H1 (cell line): ENCODE data around the gene SLC6A19.

ENCODE experiments used
- BRCA1 ChIP-seq: IDR thresholded peaks from 2 replicates; pipeline ENCODE4 v1.6.1; 2012; ENCODE audit warnings: low read depth, low read length, improper control_type of control experiment
- EGR1 ChIP-seq: IDR thresholded peaks from 2 replicates; pipeline ENCODE4 v1.6.1; 2011; ENCODE audit warnings: low read depth, low read length, borderline replicate concordance
- POLR2A ChIP-seq, 2 experiments: IDR thresholded peaks; 1 replicate in 1 of 2; 2 replicates in 1 of 2; pipeline ENCODE4 v1.6.1; 2011; ENCODE audit warnings: low read depth in 2 of 2, low read length in 2 of 2, mild to moderate bottlenecking in 2 of 2; ENCODE audit errors: control extremely low read depth in 1 of 2
- POLR2AphosphoS5 ChIP-seq: IDR thresholded peaks from 2 replicates; pipeline ENCODE4 v1.6.1; 2011; ENCODE audit warnings: low read depth, low read length
- RAD21 ChIP-seq, 2 experiments: IDR thresholded peaks in 1 of 2; conservative IDR thresholded peaks in 1 of 2; 2 replicates each; pipeline ENCODE4 v1.6.1; 2011; ENCODE audit warnings: low read depth in 2 of 2, low read length in 2 of 2, improper control_type of control experiment in 1 of 2, inconsistent platforms in 1 of 2, mild to moderate bottlenecking in 1 of 2, moderate library complexity in 1 of 2
- SIX5 ChIP-seq: IDR thresholded peaks from 2 replicates; pipeline ENCODE4 v1.6.1; 2011; ENCODE audit warnings: mild to moderate bottlenecking, low read depth, low read length
- TAF1 ChIP-seq: IDR thresholded peaks from 2 replicates; pipeline ENCODE4 v1.6.1; 2011; ENCODE audit warnings: mild to moderate bottlenecking, low read depth, low read length
- TF ChIP-seq, protein P1 (sequence below), 3 experiments: IDR thresholded peaks; 1 replicate in 2 of 3; 2 replicates in 1 of 3; pipeline versions ENCODE4 v1.5.1 to v1.6.1; 2011; ENCODE audit warnings: low read length in 3 of 3, mild to moderate bottlenecking in 3 of 3, inconsistent platforms in 2 of 3, low read depth in 1 of 3, moderate library complexity in 1 of 3; ENCODE audit not compliant: insufficient read depth in 1 of 3; ENCODE audit errors: control extremely low read depth in 1 of 3

DNA sequence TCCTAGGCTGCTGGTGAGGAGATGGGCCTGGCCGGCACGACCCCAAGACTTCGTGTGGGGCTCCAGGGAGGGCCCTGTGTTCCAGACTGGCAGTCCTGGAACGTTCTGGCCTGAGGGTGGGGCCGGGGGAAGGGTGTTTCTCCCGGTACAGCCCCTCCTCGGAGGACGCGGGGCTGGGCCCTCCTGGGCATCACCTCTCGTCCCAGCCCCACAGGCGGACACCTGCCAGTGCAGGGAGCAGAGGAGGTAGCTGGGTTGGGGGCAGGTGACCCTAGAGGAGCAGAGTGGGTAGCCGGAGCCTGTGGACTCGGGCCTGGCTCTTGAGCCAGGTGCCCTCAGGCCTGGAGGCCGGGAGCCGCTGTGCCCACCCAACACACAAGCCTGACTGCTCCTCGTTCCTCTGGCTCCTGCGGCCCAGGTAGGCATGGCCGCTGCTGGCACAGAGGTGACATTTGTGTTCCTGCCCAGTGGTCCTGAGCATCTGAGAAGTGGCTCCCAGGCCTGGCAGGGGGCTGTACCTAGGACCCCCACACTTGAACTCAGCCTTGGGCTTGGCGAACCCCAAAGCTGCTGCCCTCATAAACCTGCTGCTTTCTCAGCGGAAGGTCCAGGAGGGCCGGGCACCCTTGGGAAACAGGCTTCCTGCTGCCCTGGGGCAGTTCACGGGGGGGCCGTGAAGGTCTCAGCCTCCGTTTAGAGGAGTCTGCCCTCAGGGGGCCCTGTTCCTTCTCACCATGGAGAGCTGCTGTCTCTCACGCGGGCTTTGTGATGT lies 817 bp downstream of the SLC6A19 start:
- TF ChIP-seq TAF1 (no peak), POLR2AphosphoS5 (no peak), EGR1 (no peak), BRCA1 (no peak), POLR2A (IDR thresholded peaks at IDR 0.05; ENCODE audit: control extremely low read depth in 1 of 2, low read depth in 2 of 2, low read length in 2 of 2) (no peak), SIX5 (no peak), RAD21 (IDR thresholded peaks at IDR 0.05 in 1 of 2, conservative IDR thresholded peaks at IDR 0.05 in 1 of 2; ENCODE audit: low read depth in 2 of 2, low read length in 2 of 2) (no peak)
- TF ChIP-seq, protein P1, sequence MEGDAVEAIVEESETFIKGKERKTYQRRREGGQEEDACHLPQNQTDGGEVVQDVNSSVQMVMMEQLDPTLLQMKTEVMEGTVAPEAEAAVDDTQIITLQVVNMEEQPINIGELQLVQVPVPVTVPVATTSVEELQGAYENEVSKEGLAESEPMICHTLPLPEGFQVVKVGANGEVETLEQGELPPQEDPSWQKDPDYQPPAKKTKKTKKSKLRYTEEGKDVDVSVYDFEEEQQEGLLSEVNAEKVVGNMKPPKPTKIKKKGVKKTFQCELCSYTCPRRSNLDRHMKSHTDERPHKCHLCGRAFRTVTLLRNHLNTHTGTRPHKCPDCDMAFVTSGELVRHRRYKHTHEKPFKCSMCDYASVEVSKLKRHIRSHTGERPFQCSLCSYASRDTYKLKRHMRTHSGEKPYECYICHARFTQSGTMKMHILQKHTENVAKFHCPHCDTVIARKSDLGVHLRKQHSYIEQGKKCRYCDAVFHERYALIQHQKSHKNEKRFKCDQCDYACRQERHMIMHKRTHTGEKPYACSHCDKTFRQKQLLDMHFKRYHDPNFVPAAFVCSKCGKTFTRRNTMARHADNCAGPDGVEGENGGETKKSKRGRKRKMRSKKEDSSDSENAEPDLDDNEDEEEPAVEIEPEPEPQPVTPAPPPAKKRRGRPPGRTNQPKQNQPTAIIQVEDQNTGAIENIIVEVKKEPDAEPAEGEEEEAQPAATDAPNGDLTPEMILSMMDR (IDR thresholded peaks at IDR 0.05; ENCODE audit: control extremely low read depth in 1 of 3, insufficient read depth in 1 of 3, low read depth in 1 of 3, low read length in 3 of 3) = no peak
